NB4 (cell line): Measurements from ENCODE around the gene CALR3.

Experiments
- MYC ChIP-seq: IDR thresholded peaks from 2 replicates; pipeline ENCODE4 v1.6.1; 2011; ENCODE audit warnings: low read depth, low read length
- POLR2A ChIP-seq: IDR thresholded peaks from 2 replicates; pipeline ENCODE4 v1.6.1; 2011; ENCODE audit warnings: mild to moderate bottlenecking; ENCODE audit not compliant: insufficient read length; ENCODE audit errors: extremely low read depth
- TF ChIP-seq, protein P1 (sequence below): IDR thresholded peaks from one replicate; pipeline ENCODE4 v1.5.1; 2012; ENCODE audit warnings: low read depth, low read length

DNA sequence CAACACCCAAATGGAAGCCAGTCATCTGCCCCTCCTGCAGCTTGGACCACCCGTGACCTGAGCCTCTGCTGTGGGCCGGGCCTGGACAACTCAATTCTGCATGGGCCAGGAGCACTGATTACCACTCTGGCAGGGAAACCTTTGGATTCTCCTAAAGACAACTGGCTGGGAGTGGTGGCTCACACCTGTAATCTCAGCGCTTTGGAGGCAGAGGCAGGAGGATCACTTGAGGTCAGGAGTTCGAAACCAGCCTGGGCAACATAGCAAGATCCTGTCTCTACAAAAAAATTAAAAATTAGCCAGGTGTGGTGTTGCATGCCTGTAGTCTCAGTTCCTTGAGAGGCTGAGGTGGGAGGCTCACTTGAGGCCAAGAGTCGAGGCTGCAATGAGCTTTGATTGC lies 30.7 kb downstream of the CALR3 start:
- TF ChIP-seq, protein P1, sequence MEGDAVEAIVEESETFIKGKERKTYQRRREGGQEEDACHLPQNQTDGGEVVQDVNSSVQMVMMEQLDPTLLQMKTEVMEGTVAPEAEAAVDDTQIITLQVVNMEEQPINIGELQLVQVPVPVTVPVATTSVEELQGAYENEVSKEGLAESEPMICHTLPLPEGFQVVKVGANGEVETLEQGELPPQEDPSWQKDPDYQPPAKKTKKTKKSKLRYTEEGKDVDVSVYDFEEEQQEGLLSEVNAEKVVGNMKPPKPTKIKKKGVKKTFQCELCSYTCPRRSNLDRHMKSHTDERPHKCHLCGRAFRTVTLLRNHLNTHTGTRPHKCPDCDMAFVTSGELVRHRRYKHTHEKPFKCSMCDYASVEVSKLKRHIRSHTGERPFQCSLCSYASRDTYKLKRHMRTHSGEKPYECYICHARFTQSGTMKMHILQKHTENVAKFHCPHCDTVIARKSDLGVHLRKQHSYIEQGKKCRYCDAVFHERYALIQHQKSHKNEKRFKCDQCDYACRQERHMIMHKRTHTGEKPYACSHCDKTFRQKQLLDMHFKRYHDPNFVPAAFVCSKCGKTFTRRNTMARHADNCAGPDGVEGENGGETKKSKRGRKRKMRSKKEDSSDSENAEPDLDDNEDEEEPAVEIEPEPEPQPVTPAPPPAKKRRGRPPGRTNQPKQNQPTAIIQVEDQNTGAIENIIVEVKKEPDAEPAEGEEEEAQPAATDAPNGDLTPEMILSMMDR, result no peak
- TF ChIP-seq POLR2A, result no peak
- no peak for TF ChIP-seq MYC
